Measurements from ENCODE around the gene TRABD2A. TPM values are rescaled to one million over a fixed set of nuclear protein-coding genes. Genes with fewer than 3 reads are reported as not detected.
"Not testable (repeated sequence)": the region's sequence is repeated elsewhere in the genome, so short reads cannot be mapped to it uniquely, and the experiment has no call there.

Gene TRABD2A, protein sequence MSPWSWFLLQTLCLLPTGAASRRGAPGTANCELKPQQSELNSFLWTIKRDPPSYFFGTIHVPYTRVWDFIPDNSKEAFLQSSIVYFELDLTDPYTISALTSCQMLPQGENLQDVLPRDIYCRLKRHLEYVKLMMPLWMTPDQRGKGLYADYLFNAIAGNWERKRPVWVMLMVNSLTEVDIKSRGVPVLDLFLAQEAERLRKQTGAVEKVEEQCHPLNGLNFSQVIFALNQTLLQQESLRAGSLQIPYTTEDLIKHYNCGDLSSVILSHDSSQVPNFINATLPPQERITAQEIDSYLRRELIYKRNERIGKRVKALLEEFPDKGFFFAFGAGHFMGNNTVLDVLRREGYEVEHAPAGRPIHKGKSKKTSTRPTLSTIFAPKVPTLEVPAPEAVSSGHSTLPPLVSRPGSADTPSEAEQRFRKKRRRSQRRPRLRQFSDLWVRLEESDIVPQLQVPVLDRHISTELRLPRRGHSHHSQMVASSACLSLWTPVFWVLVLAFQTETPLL
- 10 to 100 TPM; 28.5 to 28.6 TPM for total RNA-seq

GRCh38 chr2:84880645-84881521 lies at the start of gene TRABD2A:
Gene TRABD2A, minus strand, starts transcription at chr2:84881084. Its CDS starts 45 bp downstream, at chr2:84881039.
- ChIA-PET POLR2A (interaction anchor here (0.7 to 3.9 kb wide), 6 partner anchors 13 to 45 kb away, joined by 3 to 37 read pairs (median 4); partner anchors contain the start of gene TMSB10), CTCF (interaction anchor here (0.7 to 4.4 kb wide), 14 partner anchors 8 to 384 kb away, joined by 3 to 39 read pairs (median 4); partner anchors contain the start of gene TMSB10)

DNA sequence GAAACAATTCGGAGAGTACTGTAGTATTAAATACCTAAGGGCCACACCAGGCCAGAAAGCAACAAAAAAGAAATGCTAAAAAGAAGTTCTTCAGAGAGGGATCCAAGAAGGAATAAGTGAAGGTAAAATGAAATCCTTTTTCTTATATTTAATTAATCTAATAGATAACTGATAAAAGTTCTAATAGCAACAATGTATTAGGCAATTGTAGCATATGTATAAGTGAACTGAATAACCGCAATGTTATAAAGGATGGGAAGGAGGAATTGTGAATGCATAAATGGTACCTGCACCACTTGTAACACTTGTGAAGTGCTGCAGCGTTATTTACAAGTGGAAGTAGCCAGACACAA lies 46.4 kb upstream of the TRABD2A start:
- CTCF ChIA-PET = interaction anchor here (2.1 to 2.8 kb wide), 3 partner anchors 25 to 46 kb away, joined by 9 to 39 read pairs (median 17); partner anchors contain the start of gene TRABD2A
- POLR2A ChIA-PET = interaction anchor here (1.1 kb wide), 1 partner anchor 48 kb away, joined by 3 read pairs; no protein-coding TSS in a partner anchor

DNA sequence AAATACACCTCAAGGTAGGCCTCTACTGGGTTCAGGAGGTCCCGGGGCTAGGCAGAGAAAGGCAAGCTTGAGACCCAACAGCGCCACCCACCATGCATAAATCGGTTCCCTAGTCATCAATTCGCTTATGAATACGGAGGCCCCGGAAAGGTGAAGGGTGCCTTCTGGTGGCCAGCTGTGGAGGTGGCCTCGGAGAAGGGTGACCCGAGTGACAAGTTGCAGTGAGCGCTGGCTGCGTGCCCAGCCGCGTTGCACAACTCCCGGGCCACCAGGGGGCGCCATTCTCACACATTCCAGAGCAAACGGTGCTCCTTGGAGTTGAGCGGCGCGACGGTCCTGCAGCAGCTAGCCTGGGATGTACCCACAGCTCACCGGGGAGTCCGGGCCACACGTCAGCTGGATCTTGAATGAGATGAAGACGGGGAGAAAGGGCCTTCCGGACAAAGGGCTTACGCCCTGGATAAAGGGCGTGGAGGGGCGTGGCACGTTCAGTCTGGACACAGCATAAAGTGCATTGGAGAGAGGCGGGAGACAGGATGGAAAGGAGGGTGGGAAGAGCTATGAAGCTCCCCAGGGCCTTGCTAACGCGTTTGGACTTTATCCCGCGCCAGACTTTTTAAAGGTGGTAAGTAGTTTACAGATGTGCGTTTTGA lies 45.0 kb upstream of the TRABD2A start:
- POLR2A ChIA-PET = interaction anchor here (0.8 to 2.3 kb wide), 10 partner anchors 14 to 46 kb away, joined by 3 to 24 read pairs (median 4); partner anchors contain the start of genes TMSB10 and TRABD2A
- CTCF ChIA-PET = interaction anchor here (0.6 to 2.8 kb wide), 55 partner anchors 9 to 470 kb away, joined by 3 to 57 read pairs (median 4); partner anchors contain the start of genes KCMF1, SUCLG1, TMSB10 and TRABD2A

DNA sequence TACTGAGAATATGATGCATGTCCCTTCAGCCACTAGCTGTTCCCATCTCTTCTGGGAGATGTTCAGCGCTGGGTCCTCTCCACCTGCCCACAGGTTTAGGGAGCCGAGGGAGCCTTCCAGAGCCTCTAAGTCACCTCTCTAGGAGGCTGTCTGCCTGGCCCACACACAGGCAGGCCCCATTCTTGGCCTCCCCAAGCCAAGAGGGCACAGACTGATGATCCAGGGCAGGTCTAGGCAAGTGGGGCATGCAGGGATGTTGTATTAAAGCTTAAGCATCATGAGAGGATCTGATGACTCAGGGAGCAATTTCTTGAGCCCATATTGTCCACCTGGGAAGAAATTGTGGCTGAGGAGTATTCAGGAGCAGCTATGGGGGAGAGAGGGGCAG lies 44.4 kb upstream of the TRABD2A start:
- CTCF ChIA-PET = interaction anchor here (0.8 to 2.8 kb wide), 45 partner anchors 8 to 467 kb away, joined by 3 to 57 read pairs (median 5); partner anchors contain the start of genes KCMF1, SUCLG1, TMSB10 and TRABD2A
- POLR2A ChIA-PET = interaction anchor here (0.8 to 2.3 kb wide), 7 partner anchors 14 to 46 kb away, joined by 3 to 24 read pairs (median 4); partner anchors contain the start of genes TMSB10 and TRABD2A

DNA sequence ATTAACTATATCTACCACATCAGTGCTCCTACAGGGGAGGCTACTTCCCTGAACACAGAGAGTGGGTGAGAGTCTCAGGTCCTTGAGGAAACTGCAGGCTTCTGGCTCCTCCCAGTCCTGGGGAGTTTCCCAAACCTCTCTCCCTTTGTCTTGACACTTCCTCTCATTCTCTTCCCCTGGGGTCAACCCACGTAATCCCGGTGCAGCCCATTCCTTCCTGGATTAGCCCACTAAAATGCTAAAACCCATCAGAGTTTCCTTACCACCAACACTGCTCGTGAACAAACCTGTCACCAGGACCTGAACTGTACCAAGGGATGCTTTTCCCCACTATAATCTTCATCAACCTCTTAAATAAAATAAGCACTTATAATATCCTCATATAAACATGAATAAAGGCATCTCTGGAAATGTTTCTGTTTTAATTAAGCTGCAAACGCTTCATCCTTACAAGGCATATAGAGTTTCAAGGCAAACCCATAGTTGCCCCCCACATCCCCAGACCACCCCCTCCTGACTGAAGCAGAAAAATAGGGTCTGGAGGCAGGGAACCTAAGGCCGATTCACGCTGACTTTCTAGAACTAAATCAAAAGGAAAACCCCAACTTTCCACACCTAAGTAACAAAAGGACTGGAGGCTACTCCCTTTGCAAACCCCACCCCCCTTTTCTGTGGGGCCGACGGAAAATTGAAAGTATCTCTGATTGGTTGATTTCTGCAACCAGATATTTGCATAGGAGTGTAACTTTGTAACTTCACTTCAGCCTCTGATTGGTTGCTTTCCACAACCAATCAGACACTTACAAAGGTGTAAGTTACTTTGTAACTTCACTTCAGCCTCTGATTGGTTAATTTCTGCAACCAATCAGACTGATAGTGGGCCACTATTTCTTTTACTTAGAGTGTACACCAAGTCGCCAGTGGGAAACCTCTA lies 43.6 kb upstream of the TRABD2A start:
- POLR2A ChIA-PET = interaction anchor here (1.0 to 2.3 kb wide), 3 partner anchors 14 to 18 kb away, joined by 4 to 24 read pairs (median 19); partner anchors contain the start of gene TMSB10
- CTCF ChIA-PET = interaction anchor here (0.7 to 2.8 kb wide), 15 partner anchors 14 to 433 kb away, joined by 3 to 57 read pairs (median 10); partner anchors contain the start of genes KCMF1, TMSB10 and TRABD2A

GRCh38 chr2:84923009-84923408 lies 42.1 kb upstream of the TRABD2A start:
- ChIA-PET POLR2A (interaction anchor here (0.7 kb wide), 1 partner anchor 25 kb away, joined by 7 read pairs; no protein-coding TSS in a partner anchor), CTCF (no interaction called here)

GRCh38 chr2:84919885-84920580 lies 39.1 kb upstream of the TRABD2A start:
- ChIA-PET POLR2A (interaction anchor here (0.6 to 2.2 kb wide), 2 partner anchors 14 to 39 kb away, joined by 3 to 12 read pairs; no protein-coding TSS in a partner anchor), CTCF (interaction anchor here (1.1 kb wide), 1 partner anchor 73 kb away, joined by 3 read pairs; no protein-coding TSS in a partner anchor)

GRCh38 chr2:84918430-84918829 lies 37.5 kb upstream of the TRABD2A start:
- POLR2A ChIA-PET = interaction anchor here (2.2 kb wide), 1 partner anchor 12 kb away, joined by 12 read pairs; no protein-coding TSS in a partner anchor
- CTCF ChIA-PET = interaction anchor here (0.6 kb wide), 1 partner anchor 12 kb away, joined by 3 read pairs; no protein-coding TSS in a partner anchor

DNA sequence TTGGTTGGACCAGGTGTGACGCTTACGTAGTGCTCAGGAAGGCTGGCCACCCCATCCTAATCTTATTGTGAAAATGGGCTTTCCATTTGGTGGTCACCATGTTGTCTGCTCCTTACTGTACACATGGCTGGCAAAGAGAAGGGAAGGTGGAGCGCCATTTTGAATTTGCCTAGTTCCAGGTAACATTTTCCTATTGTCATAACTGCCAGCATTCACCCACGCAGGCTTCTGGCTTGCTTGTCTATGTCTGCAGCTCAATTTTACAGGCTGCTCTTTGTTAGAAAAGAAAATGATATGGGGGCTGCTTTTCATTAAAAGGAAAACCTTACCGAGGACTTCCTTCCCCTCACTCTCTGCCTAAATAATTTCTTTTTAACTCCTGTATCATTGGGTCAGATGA lies 36.9 kb upstream of the TRABD2A start:
- POLR2A ChIA-PET = not testable (repeated sequence)
- CTCF ChIA-PET = interaction anchor here (0.6 kb wide), 1 partner anchor 11 kb away, joined by 3 read pairs; no protein-coding TSS in a partner anchor

GRCh38 chr2:84915675-84916074 lies 34.8 kb upstream of the TRABD2A start:
- CTCF ChIA-PET = not testable (repeated sequence)

DNA sequence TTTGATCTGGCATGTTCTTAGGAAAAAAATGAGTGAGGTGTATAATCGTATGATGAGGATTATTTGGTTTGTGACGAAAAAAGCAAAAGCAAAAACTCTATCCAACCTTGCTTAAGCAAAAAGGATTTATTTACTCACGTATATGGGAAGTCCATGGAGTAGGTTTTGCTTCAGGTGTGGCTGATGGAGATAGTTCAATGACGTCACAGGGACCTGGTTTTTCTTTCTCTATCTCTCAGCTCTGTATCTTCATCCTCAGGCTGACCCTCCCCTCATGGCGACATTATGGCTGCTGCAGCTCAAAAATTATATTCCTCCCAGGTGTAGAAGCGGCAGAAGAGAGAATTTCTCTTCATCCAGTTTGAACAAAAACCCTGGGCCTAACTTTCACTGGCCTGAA lies 33.5 kb upstream of the TRABD2A start:
- POLR2A ChIA-PET = no interaction called here

More at GRCh38 chr2:84915675-84916074, 34.8 kb upstream of the TRABD2A start:
- POLR2A ChIA-PET = not testable (repeated sequence)

DNA sequence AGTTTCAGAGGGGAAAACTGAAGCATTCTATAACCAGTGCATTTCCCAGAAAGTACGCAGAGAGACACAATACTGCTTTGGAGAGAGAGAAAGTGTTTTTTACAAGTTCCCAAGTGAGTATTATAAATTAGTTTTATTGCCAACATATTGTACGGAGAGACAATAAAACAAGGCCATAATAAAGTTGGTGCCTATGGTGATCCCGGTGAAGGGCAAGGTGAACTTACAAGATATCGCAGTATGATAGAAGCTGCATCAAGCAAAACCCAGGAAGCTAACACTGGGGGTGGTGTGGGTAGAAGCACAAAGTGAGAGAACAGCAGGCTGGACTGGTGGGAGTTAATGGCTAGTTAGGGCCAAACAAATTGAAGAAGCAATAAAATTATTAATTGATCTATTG lies 32.1 kb upstream of the TRABD2A start:
- ChIA-PET CTCF (no interaction called here), POLR2A (no interaction called here)

More for the DNA sequence above, 33.5 kb upstream of the TRABD2A start:
- CTCF ChIA-PET = interaction anchor here (1.3 kb wide), 1 partner anchor 12 kb away, joined by 3 read pairs; no protein-coding TSS in a partner anchor

- CTCF ChIA-PET = interaction anchor here (1.6 kb wide), 1 partner anchor 15 kb away, joined by 5 read pairs; no protein-coding TSS in a partner anchor
- POLR2A ChIA-PET = interaction anchor here (0.9 kb wide), 1 partner anchor 14 kb away, joined by 4 read pairs; no protein-coding TSS in a partner anchor
Observed at GRCh38 chr2:84911135-84911678, 30.3 kb upstream of the TRABD2A start.

GRCh38 chr2:84908948-84909713 lies 28.2 kb upstream of the TRABD2A start:
- CTCF ChIA-PET = interaction anchor here (4.7 kb wide), 1 partner anchor 17 kb away, joined by 42 read pairs; no protein-coding TSS in a partner anchor
- POLR2A ChIA-PET = interaction anchor here (0.6 kb wide), 1 partner anchor 313 kb away, joined by 4 read pairs; no protein-coding TSS in a partner anchor

All from activated CD8-positive, alpha-beta memory T cell treated with anti-CD3 and anti-CD28 coated beads for 36 hours (primary cell).